Spinal cord (tissue), 10 donors: ENCODE results near the gene CEP170B. TPM values are rescaled to one million over a fixed set of nuclear protein-coding genes. Genes with fewer than 3 reads are reported as not detected.

Source experiments
- DNase-seq, 6 donors: peaks; one replicate each; pipeline versions ENCODE4 v3.0.0 to v3.0.0-alpha.2; 2013 to 2015; ENCODE audit warnings: low spot score in 6 of 6, low read depth in 4 of 6
- H3K27ac ChIP-seq: one replicate; pipeline ENCODE4 v1.5.1; 2013; ENCODE audit warnings: low read depth, low read length, control low read depth
- H3K27me3 ChIP-seq: one replicate; pipeline ENCODE4 v1.6.1; 2013; ENCODE audit warnings: low read length; ENCODE audit not compliant: control insufficient read depth, insufficient read depth
- H3K36me3 ChIP-seq: one replicate; pipeline ENCODE4 v1.6.1; 2013; ENCODE audit warnings: low read length; ENCODE audit not compliant: control insufficient read depth, insufficient read depth
- H3K4me1 ChIP-seq: one replicate; pipeline ENCODE4 v1.6.1; 2013; ENCODE audit warnings: low read length; ENCODE audit not compliant: control insufficient read depth, insufficient read depth
- H3K4me3 ChIP-seq: one replicate; pipeline ENCODE4 v1.5.1; 2013; ENCODE audit warnings: low read depth, low read length, control low read depth
- H3K9me3 ChIP-seq: one replicate; pipeline ENCODE4 v1.6.1; 2013; ENCODE audit warnings: low read length; ENCODE audit not compliant: control insufficient read depth, insufficient read depth
- WGBS: methylation state at CpG from one replicate; pipeline ENCODE4 v1.1.5; 2013; ENCODE audit warnings: missing lambda C conversion rate; ENCODE audit not compliant: insufficient coverage; 5-methylcytosine and 5-hydroxymethylcytosine counted together
- long read RNA-seq, 4 donors: transcript quantifications; one replicate each; lab custom pipeline, GENCODE V29; 2026
- polyA plus RNA-seq, 2 donors: library from polyadenylated mRNA; unstranded; fragments of 120-200 nt; gene quantifications; one replicate each; pipeline ENCODE4 v1.2.1, GENCODE V29; 2013; ENCODE audit not compliant: insufficient read length in 2 of 2
- total RNA-seq, 2 donors: library from RNA; depleted of rRNA in 1 of 2; stranded (reverse); fragments of 120-200 nt in 1 of 2; fragments of >200 nt in 1 of 2; gene quantifications; one replicate each; pipeline versions ENCODE4 v1.2.3 to v1.2.4, GENCODE V29; 2013 to 2014
- donor health status: healthy.

Gene CEP170B
- total RNA-seq (10 to 100 TPM; 11.0 to 15.6 TPM), polyA plus RNA-seq (10 to 100 TPM; 40.5 to 41.4 TPM)
- long read RNA-seq, donor 1, partial matches to known transcripts: 31 of 31 reads
- long read RNA-seq, donor 1, other reads (novel, unspliced or antisense): 0 of 31 reads
- long read RNA-seq, donor 2: 0 reads
- long read RNA-seq, donor 3: 0 reads
- long read RNA-seq, donor 4: 0 reads

- Histone ChIP-seq H3K27ac (no peak within 1 kb of the TSS), H3K4me1 (peaks cover 30% of the 10 kb centered on the region), H3K27me3 (peaks cover 17% of the 10 kb centered on the region), H3K9me3 (no peaks in the 10 kb centered on the region), H3K36me3 (peaks cover 37% of the 10 kb centered on the region), H3K4me3 (peak within 1 kb of the TSS; percentile 52)
- WGBS: under 1% methylated on average over 88 of the region's 88 CpGs
- peak in 2 of 6 donors; percentile 65 to 73 for DNase-seq
Measured at GRCh38 chr14:104865081-104865630, at the start of gene CEP170B. Gene CEP170B, plus strand, starts transcription at chr14:104865268. Its CDS starts 3,183 bp downstream, at chr14:104868451.

GRCh38 chr14:104816616-104816884 lies 48.5 kb upstream of the CEP170B start:
- Histone ChIP-seq H3K27me3 (no peaks in the 10 kb centered on the region), H3K4me1 (peaks cover 36% of the 10 kb centered on the region), H3K27ac (peak overlapping the region; percentile 92), H3K36me3 (peaks cover 13% of the 10 kb centered on the region), H3K4me3 (peak overlapping the region; percentile 77), H3K9me3 (no peaks in the 10 kb centered on the region)
- no peak for DNase-seq
- WGBS: under 1% methylated on average over 6 of the region's 8 CpGs

DNA sequence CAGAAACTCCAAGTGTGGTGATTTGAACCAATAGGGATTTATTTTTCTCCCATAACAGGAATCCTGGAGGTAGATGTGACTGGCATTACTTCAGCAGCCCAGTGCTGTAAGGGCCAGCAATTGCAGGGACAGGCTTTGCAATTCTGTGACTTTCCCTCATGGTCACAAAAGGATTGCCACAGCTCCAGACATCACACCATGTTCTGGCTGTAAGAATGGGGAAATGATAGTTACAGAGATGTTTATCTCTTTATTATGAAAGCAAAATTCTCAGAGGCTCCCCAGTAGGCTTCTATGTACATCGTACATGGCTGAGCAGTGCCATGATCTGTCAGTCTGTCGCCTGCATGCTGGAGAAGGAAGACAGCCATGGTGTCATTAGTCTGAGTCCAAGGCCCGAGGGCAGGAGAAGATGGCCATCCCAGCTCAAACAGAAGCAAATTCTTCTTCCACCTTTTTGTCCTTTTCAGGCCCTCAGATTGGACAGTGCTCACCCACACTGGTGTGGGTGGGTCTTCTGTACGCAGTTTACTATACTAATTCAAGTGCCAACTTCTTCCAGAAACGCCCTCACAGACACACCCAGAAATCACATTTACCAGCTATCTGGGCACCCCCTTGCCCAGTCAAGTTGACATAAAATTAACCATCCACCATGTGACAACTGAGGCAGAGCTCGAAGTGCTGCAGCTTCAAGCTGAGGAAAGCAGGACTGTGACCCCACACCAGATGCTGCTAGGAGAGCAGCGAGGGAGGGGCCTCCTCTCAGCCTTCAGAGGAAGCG lies 46.9 kb upstream of the CEP170B start:
- H3K27me3 ChIP-seq: no peaks in the 10 kb centered on the region
- H3K4me1 ChIP-seq: peaks cover 36% of the 10 kb centered on the region
- WGBS: 94% methylated on average over 7 of the region's 8 CpGs
- H3K4me3 ChIP-seq: no peak overlapping the region
- no peak for DNase-seq
- peaks cover 12% of the 10 kb centered on the region for H3K36me3 ChIP-seq
- no peak overlapping the region for H3K27ac ChIP-seq
- H3K9me3 ChIP-seq: no peaks in the 10 kb centered on the region

GRCh38 chr14:104818714-104819161 lies 46.3 kb upstream of the CEP170B start:
- DNase-seq: no peak
- no peak overlapping the region for H3K4me3 ChIP-seq
- peaks cover 36% of the 10 kb centered on the region for H3K4me1 ChIP-seq
- no peak overlapping the region for H3K27ac ChIP-seq
- H3K36me3 ChIP-seq: peaks cover 12% of the 10 kb centered on the region
- H3K9me3 ChIP-seq: no peaks in the 10 kb centered on the region
- no peaks in the 10 kb centered on the region for H3K27me3 ChIP-seq
- WGBS: 87% methylated on average over 9 of the region's 9 CpGs

- H3K27me3 ChIP-seq: no peaks in the 10 kb centered on the region
- no peaks in the 10 kb centered on the region for H3K9me3 ChIP-seq
- DNase-seq: no peak
- WGBS: 84% methylated on average over 9 of the region's 12 CpGs
- H3K36me3 ChIP-seq: peaks cover 12% of the 10 kb centered on the region
- no peak overlapping the region for H3K27ac ChIP-seq
- peaks cover 33% of the 10 kb centered on the region for H3K4me1 ChIP-seq
- H3K4me3 ChIP-seq: no peak overlapping the region
Measured at GRCh38 chr14:104819361-104819781, 45.7 kb upstream of the CEP170B start.

DNA sequence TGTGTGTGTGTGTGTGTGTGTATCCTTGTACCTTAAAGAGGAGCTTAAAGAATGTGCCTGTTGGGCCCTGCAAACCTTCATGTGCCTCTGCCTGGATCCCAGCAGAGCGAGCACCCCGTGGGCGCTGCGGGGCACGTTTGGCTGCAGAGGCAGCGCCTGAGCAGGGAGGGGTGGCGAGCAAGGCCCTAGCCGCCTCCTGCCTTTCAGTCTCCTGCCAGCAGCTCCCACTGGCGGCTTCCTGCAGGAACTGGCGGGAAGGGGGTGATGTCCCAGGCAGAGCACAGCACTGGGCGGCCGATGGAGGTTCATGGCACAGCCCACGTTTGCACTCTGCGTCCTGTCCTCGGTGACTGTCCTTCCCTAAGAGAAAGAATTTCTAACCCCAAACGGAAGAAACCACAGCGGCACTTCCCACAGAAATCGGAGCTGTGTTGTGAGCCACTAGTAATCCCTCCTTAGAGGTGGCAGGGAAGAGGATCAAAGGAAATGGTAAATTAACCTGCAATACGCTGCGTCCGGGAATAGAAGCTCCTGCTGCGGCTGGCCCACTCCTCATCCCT lies 44.3 kb upstream of the CEP170B start:
- DNase-seq: peak in 2 of 6 donors; percentile 72 to 83
- H3K27ac ChIP-seq: no peak overlapping the region
- WGBS: 7% methylated on average over 16 of the region's 22 CpGs
- H3K4me3 ChIP-seq: no peak overlapping the region
- H3K9me3 ChIP-seq: no peaks in the 10 kb centered on the region
- peaks cover 12% of the 10 kb centered on the region for H3K36me3 ChIP-seq
- no peaks in the 10 kb centered on the region for H3K27me3 ChIP-seq
- peaks cover 28% of the 10 kb centered on the region for H3K4me1 ChIP-seq

DNA sequence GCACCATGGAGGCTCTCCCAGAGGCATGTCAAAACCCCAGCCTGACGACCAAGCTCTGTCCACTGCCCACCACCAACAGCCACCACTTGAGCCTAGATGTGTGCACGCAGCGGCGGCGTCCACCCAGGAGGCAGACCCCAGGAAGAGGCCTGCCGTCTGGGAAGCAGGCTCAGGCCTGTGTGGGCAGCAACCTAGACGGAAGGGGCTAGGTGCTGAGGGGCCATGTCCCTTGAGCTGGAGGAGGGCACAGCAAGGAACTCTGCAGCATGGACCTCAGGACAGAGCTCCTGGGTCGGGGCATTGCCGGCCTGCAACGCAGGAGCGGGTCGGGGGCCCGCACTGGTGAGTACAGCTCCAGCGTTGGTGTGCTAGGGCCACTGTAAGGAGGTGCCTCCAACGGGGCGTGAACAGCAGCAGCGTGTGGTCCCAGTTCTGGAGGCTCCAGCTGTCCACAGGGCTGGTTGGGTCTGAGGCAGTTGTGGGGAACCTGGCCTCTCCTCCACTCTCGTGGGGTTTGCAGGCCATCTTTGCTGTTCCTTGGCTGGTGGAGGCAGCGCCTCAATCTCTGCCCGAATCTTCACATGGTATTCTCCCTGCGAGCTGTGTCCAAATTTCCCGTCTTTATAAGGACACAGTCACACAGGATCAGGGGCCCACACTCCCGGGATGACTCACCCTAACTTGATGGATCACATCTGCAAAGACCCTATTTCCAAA lies 43.7 kb upstream of the CEP170B start:
- Histone ChIP-seq H3K9me3 (no peaks in the 10 kb centered on the region), H3K4me1 (peaks cover 32% of the 10 kb centered on the region), H3K4me3 (no peak overlapping the region), H3K36me3 (peaks cover 12% of the 10 kb centered on the region), H3K27ac (no peak overlapping the region), H3K27me3 (no peaks in the 10 kb centered on the region)
- DNase-seq: no peak
- WGBS: 87% methylated on average over 23 of the region's 23 CpGs

- 92% methylated on average over 27 of the region's 27 CpGs for WGBS
- H3K27ac ChIP-seq: no peak overlapping the region
- DNase-seq: no peak
- no peaks in the 10 kb centered on the region for H3K9me3 ChIP-seq
- no peaks in the 10 kb centered on the region for H3K27me3 ChIP-seq
- H3K4me1 ChIP-seq: peaks cover 31% of the 10 kb centered on the region
- peaks cover 12% of the 10 kb centered on the region for H3K36me3 ChIP-seq
- H3K4me3 ChIP-seq: no peak overlapping the region
Measured at GRCh38 chr14:104821971-104822608, 43.0 kb upstream of the CEP170B start.
